ENCODE results near the gene AGMO. TPM values are rescaled to one million over a fixed set of nuclear protein-coding genes. Genes with fewer than 3 reads are reported as not detected.

The AGMO gene
- total and polyA plus RNA-seq, 10 of the 15 experiments (the other 5 are each of a cell fraction or from before 2014, with no cell fraction given) = 0.11 to 0.29 TPM; not detected in 8

GRCh38 chr7:15494711-15495110 lies 67.1 kb downstream of the AGMO start:
- Histone ChIP-seq H2AFZ (ENCODE audit: control insufficient read depth, low read depth, low read length) (no peak overlapping the region), H3K27ac (ENCODE audit: control insufficient read depth, insufficient read depth) (no peak overlapping the region), H3K9me3 (replicated peaks; ENCODE audit: control insufficient read depth, insufficient read depth, low read length) (no peaks in the 10 kb centered on the region), H3K36me3 (ENCODE audit: control insufficient read depth in 2 of 2, insufficient read depth in 2 of 2, low read length in 1 of 2) (no peaks in the 10 kb centered on the region), H4K20me1 (ENCODE audit: control insufficient read depth, insufficient read depth) (no peaks in the 10 kb centered on the region), H3K4me2 (ENCODE audit: control insufficient read depth, insufficient read depth) (no peak overlapping the region), H3K4me1 (ENCODE audit: control insufficient read depth, insufficient read depth, low read length) (no peaks in the 10 kb centered on the region), H3K9ac (ENCODE audit: control insufficient read depth, insufficient read depth, low read length) (no peak overlapping the region), H3K79me2 (ENCODE audit: control insufficient read depth, insufficient read depth, low read length) (no peaks in the 10 kb centered on the region), H3K4me3 (no peak overlapping the region), H3K27me3 (replicated peaks in 1 of 2; ENCODE audit: control insufficient read depth in 2 of 2, insufficient read depth in 2 of 2, low read length in 1 of 2) (no peaks in the 10 kb centered on the region)
- BruUV-seq (replicated peaks) = no TSS peak
- in situ Hi-C loops (cut with MboI) = no loop called here
- WGBS (ENCODE audit: insufficient coverage, insufficient replicate concordance, low lambda C conversion rate, missing lambda C conversion rate) = 0% methylated on average over 2 of the region's 2 CpGs
- FAIRE-seq (no peak), DNase-seq (ENCODE audit: low read depth, low spot score) (no peak), ATAC-seq (no peak)
- intact Hi-C loops (cut with micrococcal nuclease; ENCODE audit: unreplicated experiment) = no loop called here
- TF ChIP-seq SIX5 (IDR thresholded peaks at IDR 0.05; ENCODE audit: low read depth, low read length, severe bottlenecking) (no peak), SUPT20H (IDR thresholded peaks at IDR 0.05; ENCODE audit: borderline replicate concordance, control insufficient read depth, low read depth, low read length) (no peak), POLR2AphosphoS2 (IDR thresholded peaks at IDR 0.05; ENCODE audit: low read depth, low read length) (no peak), SP1 (IDR thresholded peaks at IDR 0.05; ENCODE audit: low read depth, low read length) (no peak)
- ChIA-PET RAD21 (ENCODE audit: unreplicated experiment) (interaction anchor here (1.3 kb wide), 1 partner anchor 99 kb away, joined by 3 read pairs; no protein-coding TSS in a partner anchor), SMC1A (ENCODE audit: uncharacterized antibody, unreplicated experiment) (interaction anchor here (1.2 kb wide), 1 partner anchor 60 kb away, joined by 3 read pairs; no protein-coding TSS in a partner anchor), CTCF (interaction anchor here (1.2 kb wide), 1 partner anchor 226 kb away, joined by 3 read pairs; no protein-coding TSS in a partner anchor), POLR2A (no interaction called here)

- no peak for FAIRE-seq
- no peak for TF ChIP-seq BMI1 (IDR thresholded peaks at IDR 0.05; ENCODE audit: borderline replicate concordance)
- TF ChIP-seq NFXL1 (IDR thresholded peaks at IDR 0.05; ENCODE audit: borderline replicate concordance) = no peak
- TF ChIP-seq WRNIP1 (IDR thresholded peaks at IDR 0.05; ENCODE audit: borderline replicate concordance, low read depth, low read length) = no peak
- no peak for TF ChIP-seq PBX3 (IDR thresholded peaks at IDR 0.05; ENCODE audit: insufficient replicate concordance, low read depth, low read length)
Measured at GRCh38 chr7:15491361-15491760, 70.5 kb downstream of the AGMO start.

More at GRCh38 chr7:15491361-15491760, 70.5 kb downstream of the AGMO start:
- ATAC-seq (no peak), DNase-seq (ENCODE audit: low read depth, low spot score) (no peak)
- no TSS peak for BruUV-seq (replicated peaks)
- no peak overlapping the region for H3K9ac ChIP-seq (ENCODE audit: control insufficient read depth, insufficient read depth, low read length)
- POLR2A ChIA-PET = no interaction called here
- no peaks in the 10 kb centered on the region for H3K36me3 ChIP-seq (ENCODE audit: control insufficient read depth in 2 of 2, insufficient read depth in 2 of 2, low read length in 1 of 2)
- intact Hi-C loops (cut with micrococcal nuclease; ENCODE audit: unreplicated experiment) = no loop called here
- SMC1A ChIA-PET (ENCODE audit: uncharacterized antibody, unreplicated experiment) = no interaction called here
- H3K27me3 ChIP-seq (replicated peaks in 1 of 2; ENCODE audit: control insufficient read depth in 2 of 2, insufficient read depth in 2 of 2, low read length in 1 of 2) = no peaks in the 10 kb centered on the region
- 25% methylated on average over 2 of the region's 2 CpGs for WGBS (ENCODE audit: insufficient coverage, insufficient replicate concordance, low lambda C conversion rate, missing lambda C conversion rate)
- no peaks in the 10 kb centered on the region for H3K9me3 ChIP-seq (replicated peaks; ENCODE audit: control insufficient read depth, insufficient read depth, low read length)
- RAD21 ChIA-PET (ENCODE audit: unreplicated experiment) = no interaction called here
- H3K79me2 ChIP-seq (ENCODE audit: control insufficient read depth, insufficient read depth, low read length) = no peaks in the 10 kb centered on the region
- no peaks in the 10 kb centered on the region for H4K20me1 ChIP-seq (ENCODE audit: control insufficient read depth, insufficient read depth)
- H2AFZ ChIP-seq (ENCODE audit: control insufficient read depth, low read depth, low read length) = no peak overlapping the region
- in situ Hi-C loops (cut with MboI) = no loop called here
- H3K4me3 ChIP-seq = no peak overlapping the region
- no peak overlapping the region for H3K27ac ChIP-seq (ENCODE audit: control insufficient read depth, insufficient read depth)
- H3K4me2 ChIP-seq (ENCODE audit: control insufficient read depth, insufficient read depth) = no peak overlapping the region
- CTCF ChIA-PET = no interaction called here
- H3K4me1 ChIP-seq (ENCODE audit: control insufficient read depth, insufficient read depth, low read length) = no peaks in the 10 kb centered on the region

Data from GM12878 (cell line).